IMR-90 (cell line): ENCODE data around the gene C1orf116. TPM values are rescaled to one million over a fixed set of nuclear protein-coding genes. Genes with fewer than 3 reads are reported as not detected.

Experiments used
- ATAC-seq: fragments of 200-7000 bp; cut with Tn5 transposase; 2 replicates; pipeline ENCODE4 v1.9.1; 2020; ENCODE audit warnings: low read depth, mild to moderate bottlenecking, moderate library complexity
- BruUV-seq: library from RNA; stranded (reverse); fragments of 400-500 nt; replicated peaks from 2 replicates; lab custom pipeline; 2021; lab: Mats Ljungman, UMichigan
- CTCF ChIA-PET: fragments of 300-600 bp; formaldehyde crosslinking; extraction: SDS; loops from one replicate; lab custom pipeline; 2021; ENCODE audit warnings: antibody characterized with exemption; lab: Yijun Ruan, JAX
- POLR2A ChIA-PET: fragments of 300-600 bp; sonication (Branson Sonifier 250); formaldehyde crosslinking; loops from one replicate; lab custom pipeline; 2022; ENCODE audit warnings: antibody characterized with exemption; ENCODE audit not compliant: unreplicated experiment; lab: Charles Lee
- DNase-seq: peaks from one replicate; pipeline ENCODE4 v3.0.0; 2013
- H2AFZ ChIP-seq: replicated peaks from 2 replicates; pipeline ENCODE3; 2013; ENCODE audit warnings: low read length, mild to moderate bottlenecking; ENCODE audit not compliant: poor library complexity
- H2AK5ac ChIP-seq: 2 replicates; pipeline ENCODE4 v1.6.1; 2013; ENCODE audit warnings: low read depth, low read length, inconsistent platforms
- H2AK9ac ChIP-seq: replicated peaks from 2 replicates; pipeline ENCODE3; 2013; ENCODE audit warnings: mild to moderate bottlenecking, low read depth, low read length, moderate library complexity; ENCODE audit not compliant: poor library complexity
- H2BK120ac ChIP-seq: 2 replicates; pipeline ENCODE4 v1.6.1; 2013; ENCODE audit warnings: low read depth, low read length, inconsistent platforms
- H2BK15ac ChIP-seq: 3 replicates; pipeline ENCODE4 v1.6.1; 2013; ENCODE audit warnings: low read depth, low read length, inconsistent platforms
- H2BK20ac ChIP-seq: 2 replicates; pipeline ENCODE4 v1.6.1; 2013; ENCODE audit warnings: low read depth, mild to moderate bottlenecking, inconsistent platforms, low read length, moderate library complexity
- H2BK5ac ChIP-seq: 2 replicates; pipeline ENCODE4 v1.6.1; 2013; ENCODE audit warnings: mild to moderate bottlenecking, low read depth, low read length, inconsistent platforms; ENCODE audit not compliant: poor library complexity, severe bottlenecking
- H3K14ac ChIP-seq: replicated peaks from 2 replicates; pipeline ENCODE4 v1.6.1; 2013; ENCODE audit warnings: low read depth, low read length, inconsistent platforms
- H3K18ac ChIP-seq: 2 replicates; pipeline ENCODE4 v1.6.1; 2013; ENCODE audit warnings: low read depth, low read length, control low read depth
- H3K23ac ChIP-seq: 2 replicates; pipeline ENCODE4 v1.6.1; 2013; ENCODE audit warnings: low read depth, low read length, inconsistent platforms
- H3K27ac ChIP-seq: 2 replicates; pipeline ENCODE4 v1.5.1; 2013; ENCODE audit warnings: mild to moderate bottlenecking, control low read depth, low read length; ENCODE audit not compliant: insufficient read depth
- H3K27me3 ChIP-seq: 2 replicates; pipeline ENCODE4 v1.6.1; 2013; ENCODE audit warnings: low read length; ENCODE audit not compliant: control insufficient read depth, insufficient read depth
- H3K36me3 ChIP-seq: 2 replicates; pipeline ENCODE4 v1.6.1; 2013; ENCODE audit warnings: low read length, mixed read lengths; ENCODE audit not compliant: control insufficient read depth, insufficient read depth
- H3K4ac ChIP-seq: 2 replicates; pipeline ENCODE4 v1.6.1; 2013; ENCODE audit warnings: low read depth, low read length, inconsistent platforms
- H3K4me1 ChIP-seq: 2 replicates; pipeline ENCODE4 v1.6.1; 2013; ENCODE audit warnings: low read length, mixed read lengths; ENCODE audit not compliant: control insufficient read depth, insufficient read depth
- H3K4me2 ChIP-seq: 2 replicates; pipeline ENCODE4 v1.6.1; 2013; ENCODE audit warnings: low read depth, mild to moderate bottlenecking, control low read depth, low read length, moderate library complexity
- H3K4me3 ChIP-seq: 2 replicates; pipeline ENCODE4 v1.5.1; 2013; ENCODE audit warnings: low read depth, mild to moderate bottlenecking, control low read depth, low read length, moderate library complexity; ENCODE audit not compliant: insufficient read depth
- H3K56ac ChIP-seq: 2 replicates; pipeline ENCODE4 v1.6.1; 2013; ENCODE audit warnings: low read length, inconsistent platforms; ENCODE audit not compliant: insufficient read depth; ENCODE audit errors: extremely low read depth
- H3K79me1 ChIP-seq, 2 experiments: 2 replicates each; pipeline ENCODE4 v1.6.1; 2013; ENCODE audit warnings: low read length in 2 of 2, inconsistent platforms in 1 of 2, low read depth in 1 of 2
- H3K9ac ChIP-seq: 2 replicates; pipeline ENCODE4 v1.6.1; 2013; ENCODE audit warnings: low read depth, low read length, control low read depth
- H3K9me1 ChIP-seq: 2 replicates; pipeline ENCODE4 v1.6.1; 2013; ENCODE audit warnings: low read length, inconsistent platforms; ENCODE audit not compliant: insufficient read depth
- H3K9me3 ChIP-seq: 2 replicates; pipeline ENCODE4 v1.6.1; 2013; ENCODE audit warnings: low read length; ENCODE audit not compliant: control insufficient read depth, insufficient read depth
- H4K20me1 ChIP-seq: 2 replicates; pipeline ENCODE4 v1.6.1; 2013; ENCODE audit warnings: low read length, inconsistent platforms; ENCODE audit not compliant: insufficient read depth
- H4K5ac ChIP-seq: 2 replicates; pipeline ENCODE4 v1.6.1; 2013; ENCODE audit warnings: mild to moderate bottlenecking, low read depth, low read length, control low read depth
- H4K8ac ChIP-seq, 2 experiments: 2 replicates each; pipeline ENCODE4 v1.6.1; 2013; ENCODE audit warnings: low read depth in 2 of 2, low read length in 2 of 2, control low read depth in 1 of 2, inconsistent platforms in 1 of 2
- H4K91ac ChIP-seq: 2 replicates; pipeline ENCODE4 v1.6.1; 2013; ENCODE audit warnings: low read depth, low read length, inconsistent platforms; ENCODE audit not compliant: insufficient read depth
- BHLHE40 ChIP-seq: fragments of 150-350 bp; IDR thresholded peaks from 2 replicates; pipeline ENCODE4 v1.6.1; 2016; ENCODE audit warnings: mild to moderate bottlenecking, low read depth, low read length
- CEBPB ChIP-seq: IDR thresholded peaks from 2 replicates; pipeline ENCODE4 v1.6.1; 2012; ENCODE audit warnings: low read depth, low read length, improper control_type of control experiment
- FOS ChIP-seq: fragments of 150-350 bp; IDR thresholded peaks from 2 replicates; pipeline ENCODE4 v1.6.1; 2016; ENCODE audit warnings: low read depth, low read length
- MAFK ChIP-seq: IDR thresholded peaks from 2 replicates; pipeline ENCODE4 v1.6.1; 2012; ENCODE audit warnings: low read depth, low read length, improper control_type of control experiment
- MAZ ChIP-seq: IDR thresholded peaks from 2 replicates; pipeline ENCODE4 v1.6.1; 2012; ENCODE audit warnings: low read depth, mild to moderate bottlenecking, low read length, improper control_type of control experiment, moderate library complexity, borderline replicate concordance
- MXI1 ChIP-seq: IDR thresholded peaks from 2 replicates; pipeline ENCODE4 v1.6.1; 2012; ENCODE audit warnings: low read depth, mild to moderate bottlenecking, low read length, moderate library complexity, borderline replicate concordance
- NFE2L2 ChIP-seq: fragments of 150-350 bp; IDR thresholded peaks from 2 replicates; pipeline ENCODE4 v1.6.1; 2016; ENCODE audit warnings: low read depth, mild to moderate bottlenecking, low read length
- POLR2A ChIP-seq: IDR thresholded peaks from 2 replicates; pipeline ENCODE4 v1.6.1; 2012; ENCODE audit warnings: mild to moderate bottlenecking, low read depth, low read length
- RAD21 ChIP-seq: IDR thresholded peaks from 2 replicates; pipeline ENCODE4 v1.6.1; 2012; ENCODE audit warnings: low read length, improper control_type of control experiment
- RCOR1 ChIP-seq: IDR thresholded peaks from 2 replicates; pipeline ENCODE4 v1.6.1; 2012; ENCODE audit warnings: mild to moderate bottlenecking, low read length, improper control_type of control experiment; ENCODE audit not compliant: insufficient replicate concordance
- RFX5 ChIP-seq: IDR thresholded peaks from 2 replicates; pipeline ENCODE4 v1.8.0; 2012; ENCODE audit warnings: low read depth, mild to moderate bottlenecking, low read length, moderate library complexity
- SMC3 ChIP-seq: fragments of 150-350 bp; IDR thresholded peaks from 2 replicates; pipeline ENCODE4 v1.6.1; 2016; ENCODE audit warnings: low read depth, mild to moderate bottlenecking, antibody characterized with exemption, low read length, moderate library complexity
- WGBS, 2 experiments: methylation state at CpG; one replicate each; pipeline versions ENCODE4 v1.1.5 to v1.1.7; 2013; ENCODE audit warnings: missing lambda C conversion rate in 2 of 2; ENCODE audit not compliant: insufficient read length in 1 of 2; ENCODE audit errors: extremely low coverage in 2 of 2; 5-methylcytosine and 5-hydroxymethylcytosine counted together
- dilution Hi-C: fragments of 300-500 bp; cut with HindIII; formaldehyde crosslinking; loops from one replicate; pipeline ENCODE4 v1.14.3; 2018; ENCODE audit warnings: low sequenced_read_pairs; ENCODE audit not compliant: unreplicated experiment
- in situ Hi-C: fragments of 300-500 bp; cut with MboI; formaldehyde crosslinking; loops from 3 replicates; pipeline ENCODE4 v1.14.3; 2019; ENCODE audit warnings: low sequenced_read_pairs, inconsistent platforms, mixed read lengths
- intact Hi-C: fragments of 100-400 bp; cut with micrococcal nuclease; formaldehyde crosslinking; loops from 2 replicates; pipeline ENCODE4 v1.10.0; 2022
- polyA plus RNA-seq, 3 experiments: library from polyadenylated mRNA; depleted of rRNA; stranded (reverse); fragments of >200 nt; gene quantifications; 2 replicates each; pipeline ENCODE4 v1.2.3, GENCODE V29; 2012; ENCODE audit warnings: low replicate concordance in 1 of 3
- total RNA-seq: library from RNA; depleted of rRNA; stranded (reverse); fragments of >200 nt; gene quantifications from 2 replicates; pipeline ENCODE4 v1.2.3, GENCODE V29; 2012
- TF ChIP-seq, protein P1 (sequence below): fragments of 150-350 bp; IDR thresholded peaks from 2 replicates; pipeline ENCODE4 v1.6.1; 2016; ENCODE audit warnings: low read depth, mild to moderate bottlenecking, low read length, moderate library complexity, borderline replicate concordance
- TF ChIP-seq, protein P2 (sequence below): conservative IDR thresholded peaks from 2 replicates; pipeline ENCODE4 v1.5.1; 2012; ENCODE audit warnings: mild to moderate bottlenecking, low read depth, low read length, improper control_type of control experiment

C1orf116 gene
- total and polyA plus RNA-seq, 2 of the 4 experiments (the other 2 are of a cell fraction): under 0.01 to 0.03 TPM

DNA sequence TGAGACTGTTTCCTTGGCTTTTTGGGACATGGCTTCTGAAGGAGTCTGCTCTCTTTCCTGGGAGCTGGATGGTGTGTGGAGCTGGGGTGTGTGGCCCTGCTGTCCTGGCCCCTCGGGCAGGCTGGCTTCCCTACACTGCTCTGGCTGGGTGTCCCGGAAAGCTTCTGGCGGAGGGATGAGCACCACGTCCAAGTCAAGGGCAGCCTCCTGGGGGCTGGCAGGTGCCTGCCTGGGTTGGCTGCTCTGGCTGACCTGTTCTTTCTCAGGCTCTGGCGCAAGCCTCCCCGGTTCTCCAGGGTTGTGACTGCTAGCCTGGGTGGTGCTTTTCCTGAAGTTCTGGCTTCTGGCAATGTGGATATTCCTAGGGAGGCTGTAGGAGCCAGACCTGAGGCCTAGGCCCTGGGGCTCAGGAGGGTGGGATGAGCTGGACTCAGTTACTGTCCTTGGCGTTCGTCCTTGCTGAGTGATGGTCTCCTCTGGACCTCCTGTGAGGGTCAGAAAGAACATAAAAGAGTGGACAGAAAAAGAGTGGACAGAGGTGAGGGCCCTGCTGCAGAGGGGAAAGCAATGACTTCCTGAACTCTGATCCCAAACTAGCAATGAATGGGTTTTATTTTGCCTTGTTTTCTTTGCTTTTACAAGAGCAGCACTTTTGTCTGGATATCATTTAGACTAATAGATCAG, 9.4 kb downstream of the C1orf116 start:
- 87% methylated on average over 3 of the region's 8 CpGs; no CpG with 5 or more reads in 1 of the 2 experiments for WGBS, 2 experiments
- no peak overlapping the region for H2BK5ac ChIP-seq
- no peak overlapping the region for H2AK5ac ChIP-seq
- POLR2A ChIA-PET: no interaction called here
- TF ChIP-seq, protein P1, sequence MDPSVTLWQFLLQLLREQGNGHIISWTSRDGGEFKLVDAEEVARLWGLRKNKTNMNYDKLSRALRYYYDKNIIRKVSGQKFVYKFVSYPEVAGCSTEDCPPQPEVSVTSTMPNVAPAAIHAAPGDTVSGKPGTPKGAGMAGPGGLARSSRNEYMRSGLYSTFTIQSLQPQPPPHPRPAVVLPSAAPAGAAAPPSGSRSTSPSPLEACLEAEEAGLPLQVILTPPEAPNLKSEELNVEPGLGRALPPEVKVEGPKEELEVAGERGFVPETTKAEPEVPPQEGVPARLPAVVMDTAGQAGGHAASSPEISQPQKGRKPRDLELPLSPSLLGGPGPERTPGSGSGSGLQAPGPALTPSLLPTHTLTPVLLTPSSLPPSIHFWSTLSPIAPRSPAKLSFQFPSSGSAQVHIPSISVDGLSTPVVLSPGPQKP: no peak
- TF ChIP-seq SMC3: no peak
- no peak for TF ChIP-seq CEBPB
- TF ChIP-seq, protein P2, sequence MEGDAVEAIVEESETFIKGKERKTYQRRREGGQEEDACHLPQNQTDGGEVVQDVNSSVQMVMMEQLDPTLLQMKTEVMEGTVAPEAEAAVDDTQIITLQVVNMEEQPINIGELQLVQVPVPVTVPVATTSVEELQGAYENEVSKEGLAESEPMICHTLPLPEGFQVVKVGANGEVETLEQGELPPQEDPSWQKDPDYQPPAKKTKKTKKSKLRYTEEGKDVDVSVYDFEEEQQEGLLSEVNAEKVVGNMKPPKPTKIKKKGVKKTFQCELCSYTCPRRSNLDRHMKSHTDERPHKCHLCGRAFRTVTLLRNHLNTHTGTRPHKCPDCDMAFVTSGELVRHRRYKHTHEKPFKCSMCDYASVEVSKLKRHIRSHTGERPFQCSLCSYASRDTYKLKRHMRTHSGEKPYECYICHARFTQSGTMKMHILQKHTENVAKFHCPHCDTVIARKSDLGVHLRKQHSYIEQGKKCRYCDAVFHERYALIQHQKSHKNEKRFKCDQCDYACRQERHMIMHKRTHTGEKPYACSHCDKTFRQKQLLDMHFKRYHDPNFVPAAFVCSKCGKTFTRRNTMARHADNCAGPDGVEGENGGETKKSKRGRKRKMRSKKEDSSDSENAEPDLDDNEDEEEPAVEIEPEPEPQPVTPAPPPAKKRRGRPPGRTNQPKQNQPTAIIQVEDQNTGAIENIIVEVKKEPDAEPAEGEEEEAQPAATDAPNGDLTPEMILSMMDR: no peak
- no peak for TF ChIP-seq MAZ
- no peak for TF ChIP-seq RFX5
- TF ChIP-seq RAD21: no peak
- no peak for TF ChIP-seq RCOR1
- no peak for TF ChIP-seq BHLHE40
- no peak for TF ChIP-seq FOS
- no peak for TF ChIP-seq POLR2A
- no peak for TF ChIP-seq MXI1
- no peak for TF ChIP-seq MAFK
- TF ChIP-seq NFE2L2: no peak
- peaks cover 17% of the 10 kb centered on the region for H3K9me1 ChIP-seq
- no peak overlapping the region for H2BK15ac ChIP-seq
- H3K4me3 ChIP-seq: no peak overlapping the region
- H3K18ac ChIP-seq: no peak overlapping the region
- peaks cover 6% of the 10 kb centered on the region for H3K4me1 ChIP-seq
- no peak for DNase-seq
- no peak overlapping the region for H3K4ac ChIP-seq
- CTCF ChIA-PET: no interaction called here
- H2AFZ ChIP-seq: no peak overlapping the region
- no peaks in the 10 kb centered on the region for H3K9me3 ChIP-seq
- no peak overlapping the region for H3K14ac ChIP-seq
- no peaks in the 10 kb centered on the region for H3K79me1 ChIP-seq
- no peak overlapping the region for H3K4me2 ChIP-seq
- in situ Hi-C loops: no loop called here
- ATAC-seq: no peak
- no peak overlapping the region for H2BK20ac ChIP-seq
- H4K8ac ChIP-seq: no peak overlapping the region
- H3K36me3 ChIP-seq: no peaks in the 10 kb centered on the region
- no peak overlapping the region for H3K27ac ChIP-seq
- H4K91ac ChIP-seq: no peak overlapping the region
- no peak overlapping the region for H2BK120ac ChIP-seq
- H3K23ac ChIP-seq: no peak overlapping the region
- no peaks in the 10 kb centered on the region; the same call in 1 of the 2 replicates for H3K27me3 ChIP-seq
- no TSS peak for BruUV-seq
- no peak overlapping the region for H3K9ac ChIP-seq
- intact Hi-C loops: no loop called here
- dilution Hi-C loops: no loop called here
- H3K56ac ChIP-seq: no peak overlapping the region
- H2AK9ac ChIP-seq: no peak overlapping the region
- no peaks in the 10 kb centered on the region for H4K20me1 ChIP-seq
- H4K5ac ChIP-seq: no peak overlapping the region
